Left ventricle myocardium inferior (tissue), 1 donor: ENCODE measurements around the gene CCR3. TPM values are rescaled to one million over a fixed set of nuclear protein-coding genes. Genes with fewer than 3 reads are reported as not detected.

ENCODE experiments used
- DNase-seq: peaks from one replicate; pipeline ENCODE4 v3.0.0-alpha.2; 2020
- H3K27ac ChIP-seq: fragments of 200-600 bp; replicated peaks from 2 replicates; pipeline ENCODE4 v1.8.0; 2021
- H3K27me3 ChIP-seq: fragments of 200-600 bp; 2 replicates; pipeline ENCODE4 v1.8.0; 2021; ENCODE audit warnings: low read depth
- H3K36me3 ChIP-seq: fragments of 200-600 bp; 2 replicates; pipeline ENCODE4 v1.8.0; 2021
- H3K4me1 ChIP-seq: fragments of 200-600 bp; 2 replicates; pipeline ENCODE4 v1.8.0; 2021
- H3K4me3 ChIP-seq: fragments of 200-600 bp; 2 replicates; pipeline ENCODE4 v1.8.0; 2021; ENCODE audit warnings: mild to moderate bottlenecking, moderate library complexity
- H3K9me3 ChIP-seq: fragments of 200-600 bp; replicated peaks from 2 replicates; pipeline ENCODE4 v1.8.0; 2021
- CTCF ChIP-seq: fragments of 200-600 bp; IDR thresholded peaks from 2 replicates; pipeline ENCODE4 v1.8.0; 2021; ENCODE audit warnings: antibody characterized with exemption, mild to moderate bottlenecking, borderline replicate concordance
- intact Hi-C: fragments of 100-400 bp; cut with micrococcal nuclease; formaldehyde crosslinking; loops from one replicate; pipeline ENCODE4 v1.11.0; 2022
- long read RNA-seq: library from polyadenylated mRNA; unstranded; transcript quantifications from one replicate; pipeline ENCODE4 v2.0.0, GENCODE V29; 2021
- total RNA-seq: library from RNA; stranded (reverse); fragmentation: NEBNext Ultra II Directional; extraction: Animal tissue kit (Norgen Biotek cat#: 25700); gene quantifications from one replicate; pipeline ENCODE4 v1.2.1, GENCODE V29; 2021
- donor health status: DM: no; HTN: yes; CAD: no; lungs with severe emphysema.

CCR3 gene
- total RNA-seq: not detected
- long read RNA-seq: 0 reads

- intact Hi-C loops: no loop called here
- no peak within 1 kb of the TSS for H3K27ac ChIP-seq
- peaks cover 9% of the 10 kb centered on the region for H3K27me3 ChIP-seq
- no peak for DNase-seq
- no peak within 1 kb of the TSS for H3K4me3 ChIP-seq
- H3K9me3 ChIP-seq: no peaks in the 10 kb centered on the region
- no peaks in the 10 kb centered on the region for H3K4me1 ChIP-seq
- H3K36me3 ChIP-seq: no peaks in the 10 kb centered on the region
- TF ChIP-seq CTCF: no peak
Measured at GRCh38 chr3:46242120-46242519, at the start of gene CCR3. TSS of gene CCR3 (plus strand) at chr3:46242460. CDS start at chr3:46265159, 22,699 bp downstream.

GRCh38 chr3:46192939-46193338, 49.3 kb upstream of the CCR3 start:
- peaks cover 13% of the 10 kb centered on the region for H3K27me3 ChIP-seq
- no peaks in the 10 kb centered on the region for H3K36me3 ChIP-seq
- no peaks in the 10 kb centered on the region for H3K4me1 ChIP-seq
- no peak overlapping the region for H3K4me3 ChIP-seq
- intact Hi-C loops: no loop called here
- TF ChIP-seq CTCF: no peak
- no peak overlapping the region for H3K27ac ChIP-seq
- H3K9me3 ChIP-seq: peaks cover 33% of the 10 kb centered on the region
- DNase-seq: no peak

GRCh38 chr3:46193436-46193835, 48.8 kb upstream of the CCR3 start:
- no peak overlapping the region for H3K27ac ChIP-seq
- no peak for DNase-seq
- intact Hi-C loops: no loop called here
- peaks cover 13% of the 10 kb centered on the region for H3K27me3 ChIP-seq
- H3K36me3 ChIP-seq: no peaks in the 10 kb centered on the region
- TF ChIP-seq CTCF: no peak
- H3K4me3 ChIP-seq: no peak overlapping the region
- peaks cover 38% of the 10 kb centered on the region for H3K9me3 ChIP-seq
- no peaks in the 10 kb centered on the region for H3K4me1 ChIP-seq

GRCh38 chr3:46194868-46195553, 47.2 kb upstream of the CCR3 start:
- no peak for DNase-seq
- peaks cover 13% of the 10 kb centered on the region for H3K27me3 ChIP-seq
- no peak overlapping the region for H3K4me3 ChIP-seq
- peaks cover 39% of the 10 kb centered on the region for H3K9me3 ChIP-seq
- no peaks in the 10 kb centered on the region for H3K4me1 ChIP-seq
- no peak for TF ChIP-seq CTCF
- H3K36me3 ChIP-seq: no peaks in the 10 kb centered on the region
- no peak overlapping the region for H3K27ac ChIP-seq
- intact Hi-C loops: no loop called here

- H3K27me3 ChIP-seq: peaks cover 7% of the 10 kb centered on the region
- H3K4me3 ChIP-seq: no peak overlapping the region
- peaks cover 39% of the 10 kb centered on the region for H3K9me3 ChIP-seq
- intact Hi-C loops: no loop called here
- H3K36me3 ChIP-seq: no peaks in the 10 kb centered on the region
- no peak overlapping the region for H3K27ac ChIP-seq
- DNase-seq: no peak
- H3K4me1 ChIP-seq: no peaks in the 10 kb centered on the region
- no peak for TF ChIP-seq CTCF
Measured at GRCh38 chr3:46196261-46196957, 45.9 kb upstream of the CCR3 start.
